ENCODE data around the gene SNX33.

SNX33 gene

DNA sequence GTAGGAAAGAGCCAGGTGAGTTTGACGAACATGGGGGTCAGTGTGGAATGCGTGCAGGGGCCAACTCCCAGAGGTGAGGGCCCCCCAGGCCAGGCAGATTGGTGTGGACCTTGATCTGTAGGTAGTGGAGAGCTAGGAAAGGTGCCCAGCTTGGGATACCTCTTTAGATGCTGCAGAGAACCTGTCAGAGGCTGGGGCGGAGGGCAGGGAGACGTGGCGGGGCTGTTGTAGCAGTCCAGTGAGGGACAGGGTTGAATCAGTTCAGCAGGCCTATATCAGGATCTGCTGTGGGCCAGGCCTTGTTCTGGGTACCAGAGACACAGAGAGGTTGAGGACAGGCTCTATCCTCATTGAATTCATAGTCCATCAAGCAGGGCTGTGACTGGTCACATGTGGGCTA is 8.6 kb downstream of the SNX33 start:
- no peak for TF ChIP-seq CTCF (IDR thresholded peaks at IDR 0.05; ENCODE audit: low read depth, low read length)
- no peak for DNase-seq (ENCODE audit: low read depth, low spot score)
- in situ Hi-C loops (cut with HindIII; ENCODE audit: low sequenced_read_pairs), result no loop called here
- H3K4me3 ChIP-seq (ENCODE audit: low read depth, low read length), result no peak overlapping the region

GRCh38 chr15:75656813-75657212 is 9.1 kb downstream of the SNX33 start:
- in situ Hi-C loops (cut with HindIII; ENCODE audit: low sequenced_read_pairs), result no loop called here
- TF ChIP-seq CTCF (IDR thresholded peaks at IDR 0.05; ENCODE audit: low read depth, low read length), result no peak
- no peak overlapping the region for H3K4me3 ChIP-seq (ENCODE audit: low read depth, low read length)
- no peak for DNase-seq (ENCODE audit: low read depth, low spot score)

DNA sequence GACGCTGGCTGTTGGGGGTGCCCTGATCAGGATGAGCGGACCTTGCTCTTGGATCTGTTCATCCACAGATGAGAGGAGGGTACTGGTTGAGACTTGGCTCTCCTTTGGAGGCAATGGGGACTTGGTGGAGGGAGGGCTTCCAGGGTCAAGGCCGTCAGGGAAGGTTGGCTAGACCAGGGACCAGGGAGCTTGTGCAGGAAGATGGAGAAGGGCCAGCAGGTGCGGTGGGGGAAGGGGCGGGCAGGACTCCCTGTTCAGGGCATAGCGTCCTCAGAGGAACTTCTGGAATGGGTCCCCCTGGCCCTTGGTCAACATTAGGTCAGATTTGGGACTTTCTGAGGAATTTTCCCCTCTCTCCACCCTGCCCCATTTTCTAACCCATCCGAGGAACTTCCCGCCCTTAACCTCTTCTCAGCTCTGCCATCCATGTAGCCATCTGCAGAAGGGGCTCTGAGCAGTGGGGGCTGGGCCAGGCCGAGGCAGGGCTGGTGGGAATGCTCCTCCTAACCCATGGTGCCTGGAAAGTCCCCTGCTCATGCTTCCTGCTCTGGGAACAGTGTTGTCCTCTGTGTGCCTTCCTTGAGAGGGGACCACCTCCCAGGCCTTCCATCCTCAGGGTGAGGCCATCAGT is 11.5 kb downstream of the SNX33 start:
- TF ChIP-seq CTCF (IDR thresholded peaks at IDR 0.05; ENCODE audit: low read depth, low read length), result no peak
- in situ Hi-C loops (cut with HindIII; ENCODE audit: low sequenced_read_pairs), result no loop called here
- no peak overlapping the region for H3K4me3 ChIP-seq (ENCODE audit: low read depth, low read length)
- DNase-seq (ENCODE audit: low read depth, low spot score), result no peak

- in situ Hi-C loops (cut with HindIII; ENCODE audit: low sequenced_read_pairs), result no loop called here
- TF ChIP-seq CTCF (IDR thresholded peaks at IDR 0.05; ENCODE audit: low read depth, low read length), result no peak
- no peak for DNase-seq (ENCODE audit: low read depth, low spot score)
- H3K4me3 ChIP-seq (ENCODE audit: low read depth, low read length), result no peak overlapping the region
Measured at GRCh38 chr15:75659928-75660645, 12.4 kb downstream of the SNX33 start.

GRCh38 chr15:75661100-75661755 is 13.5 kb downstream of the SNX33 start:
- TF ChIP-seq CTCF (IDR thresholded peaks at IDR 0.05; ENCODE audit: low read depth, low read length), result no peak
- in situ Hi-C loops (cut with HindIII; ENCODE audit: low sequenced_read_pairs), result no loop called here
- peak; percentile 96 for DNase-seq (ENCODE audit: low read depth, low spot score)
- no peak overlapping the region for H3K4me3 ChIP-seq (ENCODE audit: low read depth, low read length)

- DNase-seq (ENCODE audit: low read depth, low spot score), result no peak
- in situ Hi-C loops (cut with HindIII; ENCODE audit: low sequenced_read_pairs), result no loop called here
- no peak overlapping the region for H3K4me3 ChIP-seq (ENCODE audit: low read depth, low read length)
- TF ChIP-seq CTCF (IDR thresholded peaks at IDR 0.05; ENCODE audit: low read depth, low read length), result no peak
Measured at GRCh38 chr15:75661756-75662140, 14.0 kb downstream of the SNX33 start.
